IPS-NIHi7 (cell line): Measurements from ENCODE around the gene UBE2Q2.
A peak's percentile ranks its signal among the peaks of the same experiment; 100 is the strongest.
"Not testable (repeated sequence)": the region's sequence is repeated elsewhere in the genome, so short reads cannot be mapped to it uniquely, and the experiment has no call there.

ENCODE experiments used
- DNase-seq: peaks from one replicate; pipeline ENCODE4 v3.0.0; 2012; ENCODE audit warnings: mixed read lengths; ENCODE audit errors: extremely low spot score

UBE2Q2 gene

DNA sequence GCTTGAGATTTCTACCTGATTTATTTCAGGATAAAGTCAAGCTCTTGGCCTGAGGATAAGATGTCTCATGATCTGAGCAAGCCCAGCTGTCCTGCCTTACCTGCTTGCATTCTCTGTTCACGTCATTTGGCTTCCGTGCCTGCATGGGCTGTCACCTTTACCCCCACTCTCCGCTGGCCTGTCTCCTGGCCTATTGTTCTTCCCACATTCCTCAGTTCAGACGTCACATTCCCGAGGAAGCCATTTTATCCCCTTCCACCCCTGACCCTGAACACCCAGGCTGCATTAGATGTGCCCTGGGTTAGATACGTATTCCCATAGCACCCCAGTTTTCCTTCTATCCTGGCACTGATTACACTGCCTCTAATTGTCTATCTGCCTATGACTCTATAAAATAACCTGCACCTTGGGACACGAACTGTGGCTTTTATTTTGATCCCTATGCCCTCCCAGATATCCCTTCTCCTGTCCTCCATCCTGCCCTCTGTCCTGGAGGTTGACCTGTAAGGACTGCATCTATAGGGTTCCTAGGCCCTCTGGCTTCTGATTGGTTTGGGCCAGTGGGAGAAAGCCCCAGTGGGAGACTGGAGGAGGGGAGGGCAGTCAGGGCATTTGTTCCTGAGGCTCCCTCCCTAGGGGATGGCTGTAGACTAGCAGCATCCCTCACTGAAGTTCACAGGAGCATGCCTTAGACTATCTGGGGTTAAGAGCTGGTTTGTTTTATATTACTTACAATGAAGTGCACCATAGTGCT is 19.2 kb upstream of the UBE2Q2 start:
- DNase-seq, result peak; percentile 89

DNA sequence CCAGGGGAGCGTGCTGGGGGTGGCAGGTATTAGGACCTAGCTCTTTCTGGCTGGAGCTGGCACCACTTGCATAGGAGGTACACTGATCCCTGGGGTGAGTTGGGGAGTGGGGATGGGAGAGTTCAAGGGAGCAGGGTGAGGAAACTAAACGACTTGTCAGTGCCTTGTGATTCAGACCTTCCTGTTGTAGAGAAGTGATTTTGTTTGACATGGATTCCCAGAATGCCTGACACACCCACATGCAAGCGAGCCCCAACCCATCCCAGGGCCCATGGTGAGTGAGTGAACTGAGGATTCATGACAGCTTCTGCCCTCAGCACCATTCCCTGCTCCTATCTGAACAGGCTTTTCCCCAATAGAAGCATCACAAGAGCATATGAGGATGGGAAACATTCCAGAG is 15.6 kb upstream of the UBE2Q2 start:
- no peak for DNase-seq

DNA sequence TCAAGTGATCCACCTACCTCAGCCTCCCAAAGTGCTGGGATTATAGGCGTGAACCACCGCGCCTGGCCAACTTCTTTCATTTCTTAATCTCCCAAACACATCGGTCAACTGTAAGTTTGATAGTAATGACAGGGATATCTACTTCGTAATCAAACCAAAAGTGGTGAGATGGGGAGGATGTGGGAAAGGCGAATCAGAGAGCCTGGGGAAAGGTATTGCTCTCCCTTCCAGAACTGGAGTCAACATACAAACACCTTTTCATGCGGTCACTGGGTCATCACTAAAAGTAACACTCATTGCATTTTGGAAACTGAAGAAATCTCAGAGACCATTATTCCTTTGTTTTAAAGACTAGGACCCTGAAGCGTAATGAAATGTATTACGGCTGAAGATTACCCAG is 14.8 kb upstream of the UBE2Q2 start:
- no peak for DNase-seq

DNA sequence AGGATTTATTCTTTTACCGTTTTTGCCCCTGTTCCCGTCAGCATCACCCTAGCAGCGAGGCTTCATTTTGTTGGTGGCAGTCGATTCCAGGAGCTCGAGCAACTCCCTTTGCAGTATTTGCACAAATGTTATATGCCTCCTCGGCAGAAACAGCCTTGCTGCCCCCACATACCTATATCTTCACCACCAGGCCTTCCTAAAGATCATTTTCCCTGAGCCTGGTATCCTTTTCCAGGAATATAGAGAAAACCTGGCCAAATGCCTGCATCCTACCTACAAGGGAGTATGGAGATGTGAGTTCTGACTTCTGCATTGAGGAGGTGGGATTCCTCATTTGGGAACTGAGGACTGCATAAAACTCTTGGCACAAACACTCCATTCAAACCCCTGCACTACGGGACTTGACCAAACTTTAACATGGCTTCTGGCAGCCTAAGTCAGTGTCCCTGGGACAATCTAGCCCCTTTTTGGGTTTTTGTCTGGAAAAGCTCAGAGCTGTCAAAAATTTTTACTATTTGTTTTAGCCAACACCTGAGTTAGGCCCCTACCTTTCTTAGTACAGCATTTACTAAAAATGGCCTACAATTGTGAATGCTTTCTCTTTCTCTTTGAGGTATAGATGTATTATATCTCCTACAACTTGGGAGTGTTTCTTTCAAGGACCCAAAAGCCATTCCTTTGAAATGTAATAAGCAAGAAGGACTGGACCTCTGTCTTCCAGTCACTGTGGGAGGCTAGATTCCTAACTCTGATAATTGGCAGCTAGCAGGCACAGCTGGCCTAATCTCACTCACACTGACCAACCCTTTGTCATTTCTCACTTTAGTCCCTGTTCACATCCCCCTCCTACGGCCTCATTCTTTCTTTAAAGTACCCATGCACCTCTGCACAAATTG is 12.1 kb upstream of the UBE2Q2 start:
- peak; percentile 35 for DNase-seq

DNA sequence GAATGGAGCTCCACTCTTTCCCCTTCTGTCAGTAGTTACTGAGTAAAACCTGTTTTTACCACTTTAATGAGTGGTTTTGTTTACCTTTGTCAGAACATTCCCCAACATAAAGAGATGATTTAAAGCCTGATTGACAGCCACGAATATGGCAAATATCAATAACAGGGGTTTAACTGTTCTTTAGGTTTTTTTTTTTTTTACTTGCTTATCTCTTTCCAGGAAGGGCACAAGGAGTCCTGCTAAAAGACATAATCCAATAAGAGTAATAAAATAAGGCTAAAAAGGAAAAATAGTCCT is 11.5 kb upstream of the UBE2Q2 start:
- no peak for DNase-seq

DNA sequence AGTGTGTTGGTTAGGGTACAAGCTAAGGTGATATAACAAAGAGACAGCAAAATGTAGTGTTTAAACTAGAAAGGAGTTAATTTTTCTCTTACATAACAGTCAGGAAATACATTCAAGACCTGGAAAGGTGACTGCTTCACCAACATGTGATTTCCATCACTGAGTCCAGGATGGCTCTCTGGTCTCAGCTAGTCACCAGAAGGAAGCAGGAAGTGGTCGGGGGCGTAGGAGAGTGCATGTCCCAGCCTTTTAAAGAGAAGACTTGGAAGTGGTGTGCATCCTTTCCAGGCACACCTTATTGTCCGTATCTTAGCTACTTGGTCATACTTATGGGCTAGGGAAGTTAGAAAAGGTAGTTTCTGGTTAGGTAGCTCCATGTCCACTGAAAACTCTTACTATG is 11.1 kb upstream of the UBE2Q2 start:
- no peak for DNase-seq

DNA sequence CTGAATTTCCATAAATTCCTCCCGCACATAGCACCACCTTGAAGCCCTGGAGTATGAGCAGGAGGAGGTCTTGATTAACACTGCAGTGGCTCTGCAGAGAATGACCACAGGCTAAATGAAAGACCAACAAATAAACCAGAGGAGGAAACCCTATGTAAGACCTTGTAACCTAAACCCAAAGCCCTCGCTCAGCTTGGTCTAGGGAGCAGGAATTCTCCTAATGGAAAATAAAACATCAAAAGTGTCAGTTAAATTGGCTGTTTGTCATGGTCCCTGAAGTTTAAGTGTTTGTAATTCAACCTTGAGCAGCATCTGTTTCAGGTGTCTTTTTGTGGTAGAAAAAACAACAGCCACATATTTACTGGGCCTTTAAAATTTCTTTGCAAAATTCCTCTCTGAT is 9.2 kb upstream of the UBE2Q2 start:
- DNase-seq, result no peak

DNA sequence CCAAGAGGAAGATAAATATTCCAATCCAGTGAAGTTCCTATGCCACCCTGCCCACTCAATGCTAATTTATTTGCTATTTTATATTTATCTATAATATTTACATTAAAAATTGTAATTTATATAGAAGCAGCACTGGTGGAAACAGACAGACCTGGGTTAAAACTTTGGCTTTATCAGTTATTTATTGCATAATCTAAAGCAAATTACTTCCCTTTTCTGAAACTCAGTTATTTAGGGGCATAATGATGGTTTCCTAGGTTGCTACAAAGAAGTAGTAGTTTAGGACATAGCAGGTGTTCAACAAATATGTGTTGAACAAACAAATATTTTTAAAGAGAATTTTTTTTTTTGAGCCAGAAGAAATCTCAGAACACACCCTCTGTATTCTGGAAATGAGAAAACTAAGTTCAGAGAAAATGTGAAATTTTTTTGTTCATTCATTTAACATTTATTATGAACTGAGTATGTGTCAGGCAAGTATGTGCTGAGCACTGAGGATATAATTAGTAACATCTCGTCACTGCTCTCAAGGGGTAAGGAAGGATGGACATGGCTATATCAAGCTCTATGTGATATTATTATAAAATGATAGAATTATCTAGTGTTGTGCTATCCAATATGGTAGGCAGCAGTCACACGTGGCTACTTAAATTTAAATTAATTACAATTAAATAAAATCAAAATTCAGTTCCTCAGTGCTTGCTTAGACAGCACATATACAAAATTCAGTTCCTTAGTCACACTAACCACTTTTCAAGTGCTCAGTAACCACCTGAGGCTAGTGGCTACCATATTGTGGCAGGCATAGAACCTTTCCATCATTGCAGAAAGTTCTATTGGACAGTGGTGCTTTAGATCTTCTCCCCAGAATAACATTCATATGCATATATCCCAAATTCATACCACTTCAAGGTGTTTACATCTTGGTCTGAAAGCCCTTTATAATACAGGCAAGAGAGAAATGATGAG is 7.0 kb upstream of the UBE2Q2 start:
- no peak for DNase-seq

DNA sequence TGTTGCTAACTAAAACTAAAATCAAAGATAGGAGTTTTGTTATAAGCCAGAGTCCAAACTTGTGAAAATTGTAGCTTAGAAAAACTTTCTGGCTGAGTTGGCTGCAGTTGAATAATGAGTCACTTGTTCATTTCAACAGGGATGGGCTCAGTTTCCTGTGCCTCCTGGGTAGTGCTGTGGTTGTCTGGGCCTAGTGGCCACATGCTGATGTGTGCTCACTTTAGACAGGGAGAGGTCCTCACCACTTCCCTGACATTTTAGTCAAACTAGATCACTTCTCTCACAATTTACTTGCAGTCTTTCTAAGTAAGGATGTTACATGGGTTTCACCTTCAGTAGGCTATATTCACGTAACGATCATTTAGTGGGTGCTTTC is 6.3 kb upstream of the UBE2Q2 start:
- DNase-seq, result no peak

DNA sequence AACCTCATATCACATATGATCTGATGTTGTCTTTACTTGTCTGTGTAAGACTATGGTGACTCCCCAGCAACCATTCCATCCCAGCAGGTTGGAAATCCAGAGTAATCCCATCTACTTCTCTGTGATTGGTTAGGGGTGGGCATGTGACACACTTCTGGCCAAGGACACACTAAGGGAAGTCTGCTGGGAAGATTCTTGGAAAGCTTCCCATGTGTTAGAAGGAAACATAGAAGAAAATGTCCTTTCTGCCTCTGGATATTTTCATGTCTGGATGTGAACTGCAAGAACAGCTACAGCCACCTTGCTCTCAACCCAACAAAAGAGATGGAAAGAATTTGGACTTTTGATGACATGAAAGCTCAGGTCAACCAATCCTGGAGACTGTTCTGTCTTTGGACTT is 2.6 kb upstream of the UBE2Q2 start:
- DNase-seq, result no peak

DNA sequence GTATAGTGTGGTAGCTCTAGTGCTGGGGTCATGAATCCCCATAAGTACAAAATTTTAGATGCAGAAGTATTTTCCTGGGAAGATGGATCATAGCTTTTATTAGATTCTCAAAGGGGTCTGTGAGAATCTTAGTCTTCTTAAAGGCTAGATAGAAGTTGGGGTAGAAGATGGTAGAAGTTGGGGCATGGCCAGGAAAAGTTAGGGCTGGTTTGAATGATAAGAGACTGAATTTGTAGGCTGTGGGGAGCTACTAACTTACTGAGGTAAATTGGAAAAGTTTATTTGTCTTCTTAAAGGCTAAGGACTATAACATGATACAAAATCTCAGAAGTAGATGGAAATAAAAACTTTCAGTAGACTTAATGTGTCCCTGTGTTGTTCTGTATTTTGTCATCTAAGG is 1.6 kb upstream of the UBE2Q2 start:
- no peak for DNase-seq

DNA sequence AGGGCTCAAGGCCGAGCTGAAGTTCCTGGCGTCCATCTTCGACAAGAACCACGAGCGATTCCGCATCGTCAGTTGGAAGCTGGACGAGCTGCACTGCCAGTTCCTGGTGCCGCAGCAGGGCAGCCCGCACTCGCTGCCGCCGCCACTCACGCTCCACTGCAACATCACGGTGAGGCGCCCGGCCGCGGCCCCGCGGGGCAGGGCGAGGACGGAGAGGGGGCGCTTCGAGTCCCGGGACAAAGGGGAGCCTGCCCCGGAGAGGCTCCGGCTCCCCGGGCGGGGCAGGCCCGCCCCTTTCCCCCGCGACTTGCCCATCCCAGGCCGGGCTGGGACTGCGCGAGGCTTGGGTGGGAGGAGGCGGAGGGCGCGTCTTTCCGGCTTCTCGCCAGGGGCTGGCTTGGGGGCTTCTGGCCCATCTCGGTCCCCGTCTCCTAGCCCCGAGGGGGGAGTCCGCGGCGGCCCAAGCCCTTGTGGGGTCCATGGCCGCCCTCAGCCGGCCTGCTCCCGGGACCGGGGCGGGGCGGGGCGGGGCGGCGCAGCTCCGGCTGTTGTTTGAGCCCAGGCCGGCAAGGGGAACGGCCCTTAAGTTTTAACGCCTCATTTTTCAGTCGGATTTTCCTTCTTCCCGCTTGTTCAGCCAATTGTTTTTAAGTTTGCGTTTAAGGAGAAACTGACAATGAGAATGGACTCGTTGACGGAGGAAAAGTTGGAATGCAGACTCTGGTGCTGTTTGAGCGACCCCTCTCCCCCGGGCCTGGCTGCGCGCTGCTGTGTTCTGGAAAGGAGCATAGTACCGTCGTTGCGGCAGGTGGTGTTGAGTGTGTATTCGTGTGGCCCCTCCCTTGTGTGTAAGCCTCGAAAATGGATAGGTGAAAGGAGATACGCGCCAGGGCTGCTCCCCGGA is 683 bp downstream of the UBE2Q2 start:
- DNase-seq, result peak; percentile 61

DNA sequence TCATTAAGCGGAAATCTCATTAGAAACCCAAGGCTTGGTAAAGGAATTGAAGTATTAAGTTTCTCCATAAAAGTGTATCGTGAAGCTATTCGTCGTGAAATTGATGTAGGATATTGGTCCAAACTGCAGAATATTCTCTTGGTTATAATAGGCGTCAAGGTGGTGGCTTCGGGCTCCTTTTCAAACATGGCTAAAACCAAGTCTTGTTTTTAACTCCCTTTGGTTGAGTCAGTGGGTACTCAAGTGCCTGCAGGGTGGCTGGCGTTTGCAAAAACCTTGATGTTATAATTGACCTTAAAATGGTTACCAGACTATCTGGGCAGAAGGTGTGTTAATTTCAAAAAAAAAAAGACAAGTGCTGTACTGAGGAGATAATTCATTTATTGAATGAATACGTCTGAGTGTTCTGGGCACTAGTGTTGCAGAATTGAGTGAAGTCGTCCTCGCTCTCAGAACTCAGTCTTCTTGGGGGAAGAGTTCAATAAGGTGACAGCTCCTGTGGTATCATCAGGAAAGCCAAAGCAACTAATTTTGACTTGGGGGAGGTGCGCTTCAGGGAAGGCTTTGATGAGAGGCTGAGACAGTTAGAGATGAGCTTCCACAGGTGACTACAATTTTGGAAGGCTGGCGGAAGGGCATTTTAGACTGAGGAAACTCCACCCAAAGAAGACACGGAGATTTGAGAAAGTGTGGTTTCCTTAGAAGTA is 1.5 kb downstream of the UBE2Q2 start:
- no peak for DNase-seq

DNA sequence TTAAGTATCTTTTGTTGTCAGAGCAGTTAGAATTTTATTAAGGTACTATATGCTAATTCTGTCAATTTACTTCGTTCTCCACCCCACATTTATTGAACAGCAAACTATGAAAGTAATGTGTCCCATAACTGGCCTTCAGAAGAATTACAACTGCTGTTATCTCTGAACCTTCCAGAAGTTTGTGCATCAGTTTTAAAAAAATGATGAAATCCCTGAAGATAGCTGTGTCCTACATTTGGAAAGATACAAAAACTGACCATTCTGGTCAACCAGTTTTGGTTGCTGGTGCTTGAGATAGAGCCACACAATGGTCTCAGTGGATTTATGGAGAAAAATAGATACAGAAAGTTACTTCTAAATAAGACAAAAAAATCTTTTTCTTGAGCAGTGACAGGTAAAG is 5.9 kb downstream of the UBE2Q2 start:
- DNase-seq, result no peak

DNA sequence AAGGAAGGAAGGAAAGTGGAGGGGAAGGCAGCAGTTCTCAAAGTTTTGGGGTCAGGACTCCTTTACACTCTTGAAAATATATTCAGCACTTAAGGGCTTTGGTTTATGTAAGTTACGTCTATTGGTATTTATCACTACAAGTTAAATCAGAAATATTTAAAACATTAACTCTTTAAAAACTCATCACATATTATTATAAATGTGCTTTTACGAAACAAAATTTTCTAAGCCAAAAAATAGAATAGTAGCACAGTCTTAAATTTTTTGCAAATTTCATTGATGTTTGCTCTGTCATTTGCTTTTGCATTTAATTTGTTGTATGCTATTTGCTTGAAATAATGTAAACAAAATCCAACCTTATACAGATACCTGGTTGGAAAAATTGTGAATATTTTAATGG is 7.5 kb downstream of the UBE2Q2 start:
- DNase-seq, result no peak

DNA sequence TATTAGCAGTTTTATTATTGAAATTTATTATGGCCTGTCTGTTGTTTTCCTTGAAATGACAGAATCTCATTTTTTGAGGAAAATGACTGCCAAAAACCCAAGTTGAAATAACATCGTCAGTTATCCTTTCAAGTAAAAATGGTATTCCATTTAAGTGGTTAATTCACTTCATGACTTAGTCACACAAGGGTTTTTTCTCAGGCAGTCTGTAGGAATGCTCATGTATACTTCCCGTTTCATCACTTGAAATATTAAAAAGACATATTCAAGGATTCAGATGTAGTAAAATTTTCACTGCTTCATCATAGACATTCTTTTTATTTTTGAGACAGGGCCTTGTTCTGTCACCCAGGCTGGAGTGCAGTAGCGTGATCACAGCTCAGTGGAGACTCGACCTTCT is 8.3 kb downstream of the UBE2Q2 start:
- not testable (repeated sequence) for DNase-seq

DNA sequence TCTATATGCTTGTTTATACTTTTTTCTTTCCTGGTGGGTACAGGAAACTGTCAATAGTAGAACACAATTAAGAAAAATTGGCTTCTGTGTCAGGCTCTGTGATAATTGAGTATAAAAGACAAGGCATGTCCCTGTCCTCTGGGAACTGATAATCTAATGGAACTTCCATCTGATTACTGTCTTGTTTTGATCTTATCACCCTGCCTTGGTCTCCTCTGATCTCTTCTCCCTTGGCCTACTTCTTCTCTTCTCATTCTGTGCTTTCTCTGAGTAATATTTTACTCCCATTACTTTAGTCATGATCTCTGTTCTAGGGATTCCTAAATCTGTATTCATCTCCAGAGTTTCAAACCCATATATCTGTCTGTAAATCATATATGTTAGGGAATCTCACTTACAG is 14.6 kb downstream of the UBE2Q2 start:
- no peak for DNase-seq

DNA sequence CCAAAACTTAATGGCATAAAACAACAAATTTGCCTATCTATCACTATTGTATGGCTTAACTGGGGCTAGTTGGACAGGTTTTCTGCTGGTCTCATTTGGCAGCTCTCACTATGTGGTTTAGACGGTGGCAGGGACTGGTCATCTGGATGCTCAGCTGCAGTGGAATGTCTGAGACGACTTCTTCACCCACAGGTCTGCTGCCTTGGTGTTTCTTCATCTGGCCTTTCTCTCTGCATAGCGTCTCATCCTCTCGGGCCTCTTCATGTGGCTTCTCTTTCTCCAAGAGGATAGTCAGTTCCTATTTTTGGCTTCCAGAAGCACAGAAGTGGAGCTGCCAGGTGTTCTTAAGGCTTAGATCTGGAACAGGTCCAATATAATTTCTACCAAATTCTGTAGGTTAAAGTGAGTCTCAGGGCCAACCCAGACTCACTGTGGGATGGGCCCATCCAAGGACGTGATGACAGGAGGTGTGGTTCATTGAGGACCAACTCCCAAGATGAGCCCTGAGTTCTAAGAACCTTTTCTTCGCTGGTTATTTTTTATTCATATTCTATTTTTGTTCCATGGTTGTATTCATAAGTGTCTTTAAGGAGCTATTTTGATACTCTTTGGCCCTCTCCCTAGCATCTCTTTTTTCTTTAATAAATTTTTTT is 18.6 kb downstream of the UBE2Q2 start:
- no peak for DNase-seq

DNA sequence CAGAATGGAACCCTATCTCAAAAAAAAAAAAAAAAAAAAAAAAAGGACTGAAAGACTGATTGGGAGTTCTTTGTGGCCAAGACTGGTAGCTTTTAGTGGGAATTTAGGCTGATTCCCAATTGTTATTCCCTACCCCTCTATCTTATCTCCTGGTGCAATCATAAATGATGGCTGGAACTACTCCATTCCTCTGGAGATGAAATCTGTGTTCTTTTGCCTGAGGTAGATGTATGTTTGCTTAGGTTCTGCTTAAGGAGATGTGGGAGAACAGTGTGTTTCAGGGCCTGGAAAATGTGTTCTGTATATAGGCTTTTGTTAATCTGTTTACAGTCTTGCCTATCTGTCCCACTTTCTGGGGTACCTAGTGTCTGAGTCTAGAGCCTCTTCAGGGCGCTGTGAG is 19.5 kb downstream of the UBE2Q2 start:
- no peak for DNase-seq
